Vagina (tissue), 2 donors: ENCODE measurements around the gene BLOC1S4. TPM values are rescaled to one million over a fixed set of nuclear protein-coding genes. Genes with fewer than 3 reads are reported as not detected.

Experiments used
- DNase-seq, 2 donors: peaks; one replicate each; pipeline ENCODE4 v3.0.0-alpha.2; 2017; ENCODE audit errors: extremely low spot score in 2 of 2
- H3K27ac ChIP-seq: fragments of 200-600 bp; sonication (generic); one replicate; pipeline ENCODE4 v1.5.1; 2019
- H3K27me3 ChIP-seq: fragments of 200-600 bp; sonication (generic); one replicate; pipeline ENCODE4 v1.5.1; 2019
- H3K36me3 ChIP-seq, 2 donors: fragments of 200-600 bp; sonication (generic); one replicate each; pipeline ENCODE4 v1.5.1; 2017 to 2019
- H3K4me1 ChIP-seq: fragments of 200-600 bp; sonication (generic); one replicate; pipeline ENCODE4 v1.5.1; 2019
- H3K4me3 ChIP-seq, 2 donors: fragments of 200-600 bp; sonication (generic); 1 replicate in 1 of 2; 2 replicates in 1 of 2; pipeline ENCODE4 v1.5.1; 2016 to 2019
- H3K9me3 ChIP-seq: fragments of 200-600 bp; sonication (generic); one replicate; pipeline ENCODE4 v1.5.1; 2019
- CTCF ChIP-seq, 3 experiments: fragments of 450-650 bp in 2 of 3; fragments of 200-600 bp in 1 of 3; sonication (generic) in 1 of 3; IDR thresholded peaks; one replicate each; pipeline ENCODE4 v1.5.1; 2017 to 2019; ENCODE audit warnings: antibody characterized with exemption in 3 of 3, mild to moderate bottlenecking in 2 of 3, moderate library complexity in 2 of 3
- POLR2A ChIP-seq, 2 donors: fragments of 450-650 bp; IDR thresholded peaks; one replicate each; pipeline ENCODE4 v1.6.1; 2017; ENCODE audit warnings: antibody characterized with exemption in 2 of 2, mild to moderate bottlenecking in 2 of 2, moderate library complexity in 2 of 2
- POLR2AphosphoS5 ChIP-seq, 2 donors: sonication (generic); formaldehyde crosslinking; IDR thresholded peaks; one replicate each; pipeline ENCODE4 v1.9.0; 2017; ENCODE audit warnings: antibody characterized with exemption in 2 of 2, mild to moderate bottlenecking in 2 of 2, low read depth in 1 of 2; ENCODE audit not compliant: insufficient read depth in 1 of 2
- intact Hi-C: fragments of 100-400 bp; cut with DNase I; formaldehyde crosslinking; loops from one replicate; pipeline ENCODE4 v1.15.1; 2023
- total RNA-seq: library from RNA; depleted of rRNA; stranded (reverse); fragments of >200 nt; gene quantifications from one replicate; pipeline ENCODE4 v1.2.3, GENCODE V29; 2016

BLOC1S4 gene
- total RNA-seq, 1 donor from 2014 or later = 34.9 TPM

DNA sequence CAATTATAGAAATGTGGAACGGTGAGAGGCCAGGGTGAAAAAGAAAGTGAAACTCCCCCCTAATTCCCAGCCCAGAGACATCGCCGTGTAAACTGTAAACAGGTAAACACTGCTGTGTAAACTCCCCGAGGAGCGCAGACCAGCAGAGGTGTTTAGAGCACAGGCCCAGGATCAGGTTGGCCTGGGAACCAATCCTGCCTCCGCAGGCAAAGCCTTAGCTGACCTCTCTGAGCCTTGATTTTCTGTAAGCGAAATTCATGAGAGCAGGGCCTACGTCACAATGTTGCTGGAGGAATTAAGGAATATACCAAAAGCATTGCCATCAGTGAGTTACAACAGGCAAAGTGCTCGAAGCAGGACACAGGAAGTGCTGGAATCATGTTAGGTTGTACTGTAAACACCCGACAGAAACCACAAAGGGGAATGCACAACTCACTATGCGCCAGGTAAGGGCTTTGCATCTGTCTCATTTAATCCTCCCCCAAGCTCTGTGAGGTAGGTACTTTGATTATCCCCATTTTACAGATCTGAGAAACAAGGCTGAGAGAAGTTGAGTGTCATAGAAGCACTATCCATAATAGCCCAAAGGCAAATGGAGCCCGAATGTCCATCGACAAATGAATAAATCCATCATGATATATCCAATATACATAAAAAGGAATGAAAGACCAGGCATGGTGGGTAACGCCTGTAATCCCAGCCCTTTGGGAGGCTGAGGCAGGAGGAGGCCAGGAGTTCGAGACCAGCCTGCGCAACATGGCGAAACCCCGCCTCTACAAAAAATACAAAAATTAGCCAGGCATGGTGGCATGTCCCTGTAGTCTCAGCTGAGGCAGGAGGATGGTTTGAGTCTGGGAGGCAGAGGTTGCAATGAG, 35.9 kb downstream of the BLOC1S4 start:
- Histone ChIP-seq H3K27me3 (no peaks in the 10 kb centered on the region), H3K9me3 (no peaks in the 10 kb centered on the region), H3K4me1 (peaks cover 41% of the 10 kb centered on the region), H3K4me3 (no peak overlapping the region), H3K27ac (no peak overlapping the region), H3K36me3 (no peaks in the 10 kb centered on the region)
- TF ChIP-seq POLR2AphosphoS5 (IDR thresholded peaks at IDR 0.05; ENCODE audit: insufficient read depth in 1 of 2, low read depth in 1 of 2) (no peak), POLR2A (IDR thresholded peaks at IDR 0.05) (no peak), CTCF (IDR thresholded peaks at IDR 0.05) (no peak)
- no peak for DNase-seq
- intact Hi-C loops = no loop called here

DNA sequence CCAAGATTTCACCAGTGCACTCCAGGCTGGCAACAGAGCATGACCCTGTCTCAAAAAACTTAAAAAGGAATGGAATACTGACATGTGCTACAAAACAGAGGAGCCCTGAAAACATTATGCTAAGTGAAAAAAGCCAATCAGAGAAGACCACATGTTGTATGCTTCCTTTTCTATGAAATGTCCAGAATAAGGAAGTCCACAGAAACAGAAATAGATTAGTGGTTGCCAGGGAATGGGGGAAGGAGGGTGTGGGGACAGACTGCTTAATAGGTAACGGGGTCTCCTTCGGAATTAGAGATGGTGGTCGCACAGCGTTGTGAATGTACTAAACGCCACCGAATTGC, 36.5 kb downstream of the BLOC1S4 start:
- H3K27ac ChIP-seq = no peak overlapping the region
- intact Hi-C loops = no loop called here
- peaks cover 35% of the 10 kb centered on the region for H3K4me1 ChIP-seq
- TF ChIP-seq POLR2AphosphoS5 (IDR thresholded peaks at IDR 0.05; ENCODE audit: insufficient read depth in 1 of 2, low read depth in 1 of 2) (no peak), POLR2A (IDR thresholded peaks at IDR 0.05) (no peak), CTCF (IDR thresholded peaks at IDR 0.05) (no peak)
- no peaks in the 10 kb centered on the region for H3K9me3 ChIP-seq
- H3K4me3 ChIP-seq = no peak overlapping the region
- H3K36me3 ChIP-seq = no peaks in the 10 kb centered on the region
- H3K27me3 ChIP-seq = no peaks in the 10 kb centered on the region
- DNase-seq = no peak

GRCh38 chr4:6753103-6753560, 37.2 kb downstream of the BLOC1S4 start:
- H3K27me3 ChIP-seq = no peaks in the 10 kb centered on the region
- no peak for DNase-seq
- intact Hi-C loops = no loop called here
- H3K27ac ChIP-seq = no peak overlapping the region
- peaks cover 28% of the 10 kb centered on the region for H3K4me1 ChIP-seq
- no peaks in the 10 kb centered on the region for H3K9me3 ChIP-seq
- H3K36me3 ChIP-seq = no peaks in the 10 kb centered on the region
- H3K4me3 ChIP-seq = no peak overlapping the region
- TF ChIP-seq POLR2AphosphoS5 (IDR thresholded peaks at IDR 0.05; ENCODE audit: insufficient read depth in 1 of 2, low read depth in 1 of 2) (no peak), POLR2A (IDR thresholded peaks at IDR 0.05) (no peak), CTCF (IDR thresholded peaks at IDR 0.05) (no peak)

DNA sequence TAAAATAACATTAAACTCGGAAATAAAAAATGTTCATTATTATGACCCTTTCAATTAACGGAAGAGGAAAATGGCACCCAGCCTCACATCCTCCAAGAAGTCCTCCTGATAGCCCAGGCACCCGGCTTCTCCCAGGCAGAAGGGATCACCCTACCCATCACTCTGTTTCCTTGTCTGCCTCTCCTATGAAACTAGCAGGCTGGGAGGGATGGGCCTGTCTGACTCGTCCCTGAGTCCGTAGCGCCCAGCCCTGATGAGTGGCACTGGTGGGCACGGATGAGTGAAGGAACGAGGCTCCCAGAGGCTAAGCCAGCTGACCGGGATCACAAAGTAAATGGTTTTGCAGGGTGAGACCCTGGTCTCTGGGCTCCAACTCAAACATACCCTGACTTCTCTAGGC, 37.9 kb downstream of the BLOC1S4 start:
- no peak overlapping the region for H3K27ac ChIP-seq
- intact Hi-C loops = no loop called here
- no peaks in the 10 kb centered on the region for H3K27me3 ChIP-seq
- H3K9me3 ChIP-seq = no peaks in the 10 kb centered on the region
- peaks cover 20% of the 10 kb centered on the region for H3K4me1 ChIP-seq
- no peak for DNase-seq
- no peak overlapping the region for H3K4me3 ChIP-seq
- H3K36me3 ChIP-seq = no peaks in the 10 kb centered on the region
- no peak for TF ChIP-seq POLR2A (IDR thresholded peaks at IDR 0.05)
- no peak for TF ChIP-seq CTCF (IDR thresholded peaks at IDR 0.05)
- no peak for TF ChIP-seq POLR2AphosphoS5 (IDR thresholded peaks at IDR 0.05; ENCODE audit: insufficient read depth in 1 of 2, low read depth in 1 of 2)

DNA sequence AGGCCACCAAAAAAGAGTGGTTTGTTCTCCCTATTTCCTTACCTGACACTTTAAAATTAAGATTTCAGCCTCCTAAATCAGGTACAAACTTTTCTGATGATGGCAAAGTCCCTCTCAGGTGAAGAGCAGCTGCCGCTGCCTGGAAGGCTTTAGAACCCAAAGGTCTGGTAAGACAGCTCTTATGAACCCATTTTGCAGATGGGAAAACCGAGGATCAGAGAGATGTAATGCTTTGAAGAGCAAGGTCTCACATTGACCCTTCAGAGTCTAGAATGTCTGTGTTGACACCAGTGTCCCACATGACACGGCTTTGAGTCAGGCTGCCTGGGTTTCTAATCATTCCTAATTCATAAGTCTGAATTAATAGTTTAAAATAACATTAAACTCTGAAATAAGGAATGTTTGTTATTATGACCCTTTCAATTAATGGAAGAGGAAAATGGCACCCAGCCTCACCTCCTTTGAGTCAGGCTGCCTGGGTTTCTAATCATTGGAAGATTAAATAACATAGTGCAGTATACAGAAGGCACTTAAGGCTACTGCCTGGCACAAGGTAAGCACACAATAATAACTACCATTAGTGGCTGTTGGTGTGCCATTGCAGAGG, 38.6 kb downstream of the BLOC1S4 start:
- Histone ChIP-seq H3K4me3 (no peak overlapping the region), H3K4me1 (peaks cover 13% of the 10 kb centered on the region), H3K9me3 (no peaks in the 10 kb centered on the region), H3K27me3 (no peaks in the 10 kb centered on the region), H3K36me3 (no peaks in the 10 kb centered on the region), H3K27ac (no peak overlapping the region)
- intact Hi-C loops = no loop called here
- no peak for DNase-seq
- TF ChIP-seq POLR2AphosphoS5 (IDR thresholded peaks at IDR 0.05; ENCODE audit: insufficient read depth in 1 of 2, low read depth in 1 of 2) (no peak), POLR2A (IDR thresholded peaks at IDR 0.05) (no peak), CTCF (IDR thresholded peaks at IDR 0.05) (no peak)
